ENCODE data around the gene CCDC142. TPM values are rescaled to one million over a fixed set of nuclear protein-coding genes. Genes with fewer than 3 reads are reported as not detected.

CCDC142 gene
- total RNA-seq, 3 donors from 2014 or later (not counting 1 experiment from before 2014, with no cell fraction given): 14.9 to 25.2 (median 15.6) TPM

DNA sequence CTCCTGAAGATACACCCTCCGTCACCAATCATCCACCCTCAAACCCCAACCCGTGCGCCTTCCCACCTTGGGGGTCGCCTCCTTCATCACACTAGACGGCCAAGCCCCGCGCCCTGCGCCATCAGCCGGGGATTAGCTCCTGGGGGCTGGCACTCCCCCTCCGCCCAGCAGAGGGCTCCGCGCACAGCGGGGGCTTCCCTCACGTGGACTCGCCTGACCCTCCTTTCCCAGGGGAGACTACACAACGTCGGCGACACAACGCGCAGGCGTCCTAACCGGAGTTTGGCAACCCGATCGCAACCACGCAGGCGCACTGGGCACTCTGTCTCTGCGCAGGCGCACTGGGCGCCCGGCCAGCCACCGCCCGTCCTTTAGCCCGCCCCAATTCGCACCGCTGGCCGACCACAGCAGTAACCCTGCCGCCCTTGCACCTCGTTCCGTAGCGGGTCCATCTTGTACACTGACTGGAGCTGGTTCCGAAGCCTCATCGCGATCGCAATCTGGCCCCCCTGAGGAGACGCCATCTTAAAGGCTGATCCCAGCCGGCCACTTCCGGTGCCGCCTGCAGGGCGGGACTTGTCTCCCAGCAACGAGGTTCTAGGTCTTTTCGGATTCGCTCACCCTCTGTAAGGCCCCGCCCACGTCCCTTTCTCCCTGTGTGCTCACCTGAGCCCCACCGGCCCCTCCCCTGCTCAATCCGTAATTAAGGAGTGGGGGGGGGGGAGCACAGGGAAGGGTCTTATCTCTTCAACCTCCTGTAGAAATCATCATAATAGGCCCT is 24.5 kb upstream of the CCDC142 start, which contains the start of gene PCGF1:
Gene PCGF1, minus strand, starts transcription at position 551 of the 781 bp plus-strand sequence. Its CDS starts 27 bp downstream, at position 524.
- WGBS (ENCODE audit: insufficient coverage): 1% methylated on average over 52 of the region's 56 CpGs
- no peak for TF ChIP-seq CTCF (IDR thresholded peaks at IDR 0.05)
- peaks cover 19 to 28% of the 10 kb centered on the region in 2 donors for H3K27me3 Mint-ChIP-seq (ENCODE audit: low read depth in 2 of 2)

DNA sequence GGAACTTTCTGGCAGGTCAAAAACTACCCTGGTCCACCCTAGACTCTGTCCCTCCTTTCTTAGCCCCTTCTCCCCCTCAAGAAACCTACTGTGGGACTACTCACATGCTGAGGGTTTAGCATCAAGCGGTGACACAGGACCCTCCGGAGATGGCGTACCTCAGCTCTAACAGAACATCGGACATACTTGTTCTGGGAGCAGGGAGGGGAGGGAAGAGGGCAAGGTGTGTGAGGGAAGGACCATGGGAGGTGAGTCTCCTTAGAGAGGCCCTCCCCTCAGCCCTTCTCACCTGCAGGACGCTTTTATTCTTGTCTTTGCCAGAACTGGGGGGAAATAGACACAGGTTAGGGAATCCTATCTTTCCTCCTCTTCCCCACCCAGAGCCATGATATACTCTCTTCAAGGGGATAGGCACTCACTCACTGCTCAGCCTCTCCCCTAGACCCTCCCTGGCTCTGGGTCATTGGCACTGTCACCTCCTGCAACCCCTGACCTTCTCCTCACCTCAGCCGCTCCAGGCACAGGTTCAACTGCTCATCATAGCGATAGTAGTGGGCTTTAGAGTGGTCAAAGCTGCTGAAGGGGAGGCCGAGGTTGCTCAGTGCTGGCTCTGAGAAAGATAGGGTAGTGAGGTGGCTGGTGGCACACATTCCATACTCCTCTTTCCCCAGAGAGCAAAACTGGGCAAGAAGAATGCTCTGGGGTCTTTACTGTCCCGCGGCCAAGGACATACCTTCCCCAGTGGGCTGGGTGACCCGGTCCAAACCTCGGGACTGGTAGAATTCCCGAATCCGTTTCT is 22.8 kb upstream of the CCDC142 start:
- Mint-ChIP-seq H3K36me3 (no peaks in the 10 kb centered on the region), H3K9me3 (no peaks in the 10 kb centered on the region), H3K4me1 (peaks cover 46 to 69% of the 10 kb centered on the region in 2 donors), H3K27me3 (ENCODE audit: low read depth in 2 of 2) (peaks cover 5 to 14% of the 10 kb centered on the region in 2 donors), H3K4me3 (peak overlapping the region; percentile 80), H3K27ac (peak overlapping the region in 1 of 2 donors; percentile 90)
- intact Hi-C loops (cut with micrococcal nuclease): no loop called here
- H3K27me3 ChIP-seq (ENCODE audit: control insufficient read depth, insufficient read depth, low read length): peaks cover 4% of the 10 kb centered on the region
- ATAC-seq: no peak
- WGBS (ENCODE audit: insufficient coverage): 98% methylated on average over 11 of the region's 14 CpGs
- peaks cover 52% of the 10 kb centered on the region for H3K4me1 ChIP-seq (ENCODE audit: control insufficient read depth, insufficient read depth, low read length)
- H3K4me3 ChIP-seq (ENCODE audit: low read length): no peak overlapping the region
- no peak for TF ChIP-seq CTCF (IDR thresholded peaks at IDR 0.05)
- peaks cover 7% of the 10 kb centered on the region for H3K36me3 ChIP-seq (ENCODE audit: control insufficient read depth, insufficient read depth, low read length)
- H3K9me3 ChIP-seq (ENCODE audit: control insufficient read depth, insufficient read depth, low read length): no peaks in the 10 kb centered on the region
- no peak overlapping the region for H3K27ac ChIP-seq (ENCODE audit: low read length)
- DNase-seq: no peak

More for the DNA sequence above, 24.5 kb upstream of the CCDC142 start, which contains the start of gene PCGF1:
- Histone ChIP-seq H3K36me3 (ENCODE audit: control insufficient read depth, insufficient read depth, low read length) (peaks cover 7% of the 10 kb centered on the region), H3K4me1 (ENCODE audit: control insufficient read depth, insufficient read depth, low read length) (peaks cover 46% of the 10 kb centered on the region), H3K4me3 (ENCODE audit: low read length) (peak within 1 kb of the TSS; percentile 86), H3K27me3 (ENCODE audit: control insufficient read depth, insufficient read depth, low read length) (peaks cover 12% of the 10 kb centered on the region), H3K9me3 (ENCODE audit: control insufficient read depth, insufficient read depth, low read length) (no peaks in the 10 kb centered on the region), H3K27ac (ENCODE audit: low read length) (peak within 1 kb of the TSS; percentile 97)
- peak within 1 kb of the TSS; percentile 100 for H3K4me3 Mint-ChIP-seq
- no peaks in the 10 kb centered on the region for H3K36me3 Mint-ChIP-seq
- intact Hi-C loops (cut with micrococcal nuclease): loop anchor here (1.0 kb wide), 3 partner anchors 22 to 49 kb away; partner anchors contain the start of genes AUP1, HTRA2, TTC31 and WBP1
- H3K9me3 Mint-ChIP-seq: no peaks in the 10 kb centered on the region
- peaks cover 38 to 59% of the 10 kb centered on the region in 2 donors for H3K4me1 Mint-ChIP-seq
- H3K27ac Mint-ChIP-seq: peak within 1 kb of the TSS; percentile 100
- ATAC-seq (peak; percentile 88 to 97 (median 91)), DNase-seq (peak; percentile 99)

- H3K27me3 Mint-ChIP-seq (ENCODE audit: low read depth in 2 of 2): peaks cover 0 to 9% of the 10 kb centered on the region in 2 donors
- peak overlapping the region; percentile 84 to 90 for H3K27ac Mint-ChIP-seq
- H3K27me3 ChIP-seq (ENCODE audit: control insufficient read depth, insufficient read depth, low read length): peaks cover 5% of the 10 kb centered on the region
Observed at GRCh38 chr2:74504591-74504990, 21.8 kb upstream of the CCDC142 start.

More at GRCh38 chr2:74504591-74504990, 21.8 kb upstream of the CCDC142 start:
- Mint-ChIP-seq H3K9me3 (no peaks in the 10 kb centered on the region), H3K36me3 (no peaks in the 10 kb centered on the region), H3K4me3 (peak overlapping the region; percentile 80), H3K4me1 (peaks cover 46 to 74% of the 10 kb centered on the region in 2 donors)
- H3K27ac ChIP-seq (ENCODE audit: low read length): no peak overlapping the region
- H3K36me3 ChIP-seq (ENCODE audit: control insufficient read depth, insufficient read depth, low read length): peaks cover 7% of the 10 kb centered on the region
- H3K4me1 ChIP-seq (ENCODE audit: control insufficient read depth, insufficient read depth, low read length): peaks cover 58% of the 10 kb centered on the region
- WGBS (ENCODE audit: insufficient coverage): 88% methylated on average over 1 of the region's 3 CpGs
- H3K9me3 ChIP-seq (ENCODE audit: control insufficient read depth, insufficient read depth, low read length): no peaks in the 10 kb centered on the region
- TF ChIP-seq CTCF (IDR thresholded peaks at IDR 0.05): no peak
- ATAC-seq: no peak
- intact Hi-C loops (cut with micrococcal nuclease): no loop called here
- no peak overlapping the region for H3K4me3 ChIP-seq (ENCODE audit: low read length)
- no peak for DNase-seq
